K562 (cell line): Measurements from ENCODE around the gene SYMPK. TPM values are rescaled to one million over a fixed set of nuclear protein-coding genes. Genes with fewer than 3 reads are reported as not detected.

ENCODE experiments used
- BRCA1 ChIP-seq, 2 experiments: fragments of 450-650 bp in 1 of 2; sonication (generic) in 1 of 2; formaldehyde crosslinking in 1 of 2; IDR thresholded peaks; 2 replicates each; pipeline versions ENCODE4 v1.5.0 to v1.6.1; 2017 to 2020; ENCODE audit warnings: mild to moderate bottlenecking in 1 of 2, missing genetic modification reagents in 1 of 2
- CBFB ChIP-seq: sonication (generic); formaldehyde crosslinking; IDR thresholded peaks from 2 replicates; pipeline ENCODE4 v1.4.0; 2020; ENCODE audit warnings: mild to moderate bottlenecking, missing genetic modification reagents
- E2F3 ChIP-seq: fragments of 250-450 bp; sonication (Bioruptor Pico); IDR thresholded peaks from 2 replicates; pipeline ENCODE4 v1.4.0; 2020; ENCODE audit warnings: mild to moderate bottlenecking
- FOXM1 ChIP-seq, 2 experiments: fragments of 450-650 bp in 1 of 2; sonication (generic) in 1 of 2; formaldehyde crosslinking in 1 of 2; IDR thresholded peaks; 2 replicates each; pipeline versions ENCODE4 v1.6.1 to v1.9.0; 2017 to 2022; ENCODE audit warnings: low read depth in 2 of 2, mild to moderate bottlenecking in 2 of 2, missing genetic modification reagents in 1 of 2, moderate library complexity in 1 of 2
- MAFG ChIP-seq: fragments of 450-650 bp; conservative IDR thresholded peaks from 2 replicates; pipeline ENCODE4 v1.6.1; 2016; ENCODE audit warnings: missing genetic modification characterization, missing compliant biosample characterization
- MCM5 ChIP-seq: fragments of 450-650 bp; IDR thresholded peaks from 2 replicates; pipeline ENCODE4 v1.6.1; 2016; ENCODE audit warnings: low read depth
- NEUROD1 ChIP-seq: fragments of 150-350 bp; IDR thresholded peaks from 2 replicates; pipeline ENCODE4 v1.6.1; 2014; ENCODE audit warnings: borderline replicate concordance, low read length, low read depth; ENCODE audit not compliant: partially characterized antibody
- NFYB ChIP-seq: IDR thresholded peaks from 2 replicates; pipeline ENCODE4 v1.6.1; 2011; ENCODE audit warnings: mild to moderate bottlenecking, moderate library complexity; ENCODE audit not compliant: insufficient read length; ENCODE audit errors: extremely low read depth
- SPI1 ChIP-seq: IDR thresholded peaks from 2 replicates; pipeline ENCODE4 v1.6.1; 2011; ENCODE audit warnings: low read depth, low read length, control low read depth, borderline replicate concordance
- SRSF3 ChIP-seq: fragments of 200-400 bp; formaldehyde crosslinking; IDR thresholded peaks from 2 replicates; pipeline ENCODE4 v1.6.1; 2016; ENCODE audit warnings: mild to moderate bottlenecking, low read length, moderate library complexity; ENCODE audit not compliant: insufficient read depth
- TBP ChIP-seq: optimal IDR thresholded peaks from 2 replicates; pipeline ENCODE3; 2011; ENCODE audit warnings: low read depth, low read length, improper control_type of control experiment
- TEAD4 ChIP-seq, 2 experiments: sonication (generic) in 1 of 2; formaldehyde crosslinking in 1 of 2; IDR thresholded peaks; 2 replicates each; pipeline versions ENCODE4 v1.6.1 to v1.8.0; 2012 to 2022; ENCODE audit warnings: borderline replicate concordance in 1 of 2, inconsistent platforms in 1 of 2, low read length in 1 of 2, mild to moderate bottlenecking in 1 of 2, missing genetic modification reagents in 1 of 2
- U2AF1 ChIP-seq: fragments of 200-400 bp; formaldehyde crosslinking; optimal IDR thresholded peaks from 2 replicates; pipeline ENCODE3; 2017; ENCODE audit warnings: mild to moderate bottlenecking, low read depth, low read length, moderate library complexity
- VEZF1 ChIP-seq: fragments of 200-800 bp; sonication (Bioruptor generic); IDR thresholded peaks from 2 replicates; pipeline ENCODE4 v1.6.1; 2017; ENCODE audit warnings: missing genetic modification characterization, missing compliant biosample characterization
- ZNF449 ChIP-seq: fragments of 250-450 bp; sonication (Bioruptor Pico); IDR thresholded peaks from 2 replicates; pipeline ENCODE4 v1.8.0; 2022; ENCODE audit warnings: moderate library complexity, mild to moderate bottlenecking, inconsistent platforms
- ZNF551 ChIP-seq: fragments of 250-450 bp; sonication (Bioruptor Pico); IDR thresholded peaks from 2 replicates; pipeline ENCODE4 v1.5.0; 2021; ENCODE audit warnings: mild to moderate bottlenecking, moderate library complexity
- ZNF77 ChIP-seq: fragments of 250-450 bp; sonication (Bioruptor Pico); IDR thresholded peaks from 2 replicates; pipeline ENCODE4 v1.5.0; 2020
- polyA plus RNA-seq, 8 experiments: library from polyadenylated mRNA; depleted of rRNA in 4 of 8; stranded (reverse) in 5 of 8; unstranded in 3 of 8; fragments of >200 nt; fragmentation: Nextera tagmentation in 2 of 8; fragmentation: Illumina TruSeq in 1 of 8; extraction: Ambion mirVana in 2 of 8; extraction: Trizol in 1 of 8; gene quantifications; 2 replicates each; pipeline versions ENCODE4 v1.2.1 to v1.2.3, GENCODE V29; 2011 to 2014; ENCODE audit warnings: inconsistent platforms in 1 of 8, missing spikeins in 1 of 8
- total RNA-seq, 7 experiments: library from RNA; depleted of rRNA in 6 of 7; stranded (reverse); fragments of >200 nt in 6 of 7; fragmentation: Illumina TruSeq in 2 of 7; extraction: Trizol in 2 of 7; gene quantifications; 2 replicates each; pipeline versions ENCODE4 v1.2.1 to v1.2.3, GENCODE V29; 2011 to 2021; ENCODE audit warnings: low replicate concordance in 1 of 7
- TF ChIP-seq, protein P1 (sequence below): fragments of 200-800 bp; sonication (Bioruptor generic); IDR thresholded peaks from 2 replicates; pipeline ENCODE4 v1.6.1; 2016; ENCODE audit warnings: missing genetic modification characterization, missing compliant biosample characterization

Gene SYMPK
- total and polyA plus RNA-seq, 9 of the 15 experiments (the other 6 are each of a cell fraction or from before 2014, with no cell fraction given) = 0.73 to 95.5 (median 58.4) TPM

GRCh38 chr19:45902651-45903625 is 40.0 kb upstream of the SYMPK start (continued):
- TF ChIP-seq, protein P1, sequence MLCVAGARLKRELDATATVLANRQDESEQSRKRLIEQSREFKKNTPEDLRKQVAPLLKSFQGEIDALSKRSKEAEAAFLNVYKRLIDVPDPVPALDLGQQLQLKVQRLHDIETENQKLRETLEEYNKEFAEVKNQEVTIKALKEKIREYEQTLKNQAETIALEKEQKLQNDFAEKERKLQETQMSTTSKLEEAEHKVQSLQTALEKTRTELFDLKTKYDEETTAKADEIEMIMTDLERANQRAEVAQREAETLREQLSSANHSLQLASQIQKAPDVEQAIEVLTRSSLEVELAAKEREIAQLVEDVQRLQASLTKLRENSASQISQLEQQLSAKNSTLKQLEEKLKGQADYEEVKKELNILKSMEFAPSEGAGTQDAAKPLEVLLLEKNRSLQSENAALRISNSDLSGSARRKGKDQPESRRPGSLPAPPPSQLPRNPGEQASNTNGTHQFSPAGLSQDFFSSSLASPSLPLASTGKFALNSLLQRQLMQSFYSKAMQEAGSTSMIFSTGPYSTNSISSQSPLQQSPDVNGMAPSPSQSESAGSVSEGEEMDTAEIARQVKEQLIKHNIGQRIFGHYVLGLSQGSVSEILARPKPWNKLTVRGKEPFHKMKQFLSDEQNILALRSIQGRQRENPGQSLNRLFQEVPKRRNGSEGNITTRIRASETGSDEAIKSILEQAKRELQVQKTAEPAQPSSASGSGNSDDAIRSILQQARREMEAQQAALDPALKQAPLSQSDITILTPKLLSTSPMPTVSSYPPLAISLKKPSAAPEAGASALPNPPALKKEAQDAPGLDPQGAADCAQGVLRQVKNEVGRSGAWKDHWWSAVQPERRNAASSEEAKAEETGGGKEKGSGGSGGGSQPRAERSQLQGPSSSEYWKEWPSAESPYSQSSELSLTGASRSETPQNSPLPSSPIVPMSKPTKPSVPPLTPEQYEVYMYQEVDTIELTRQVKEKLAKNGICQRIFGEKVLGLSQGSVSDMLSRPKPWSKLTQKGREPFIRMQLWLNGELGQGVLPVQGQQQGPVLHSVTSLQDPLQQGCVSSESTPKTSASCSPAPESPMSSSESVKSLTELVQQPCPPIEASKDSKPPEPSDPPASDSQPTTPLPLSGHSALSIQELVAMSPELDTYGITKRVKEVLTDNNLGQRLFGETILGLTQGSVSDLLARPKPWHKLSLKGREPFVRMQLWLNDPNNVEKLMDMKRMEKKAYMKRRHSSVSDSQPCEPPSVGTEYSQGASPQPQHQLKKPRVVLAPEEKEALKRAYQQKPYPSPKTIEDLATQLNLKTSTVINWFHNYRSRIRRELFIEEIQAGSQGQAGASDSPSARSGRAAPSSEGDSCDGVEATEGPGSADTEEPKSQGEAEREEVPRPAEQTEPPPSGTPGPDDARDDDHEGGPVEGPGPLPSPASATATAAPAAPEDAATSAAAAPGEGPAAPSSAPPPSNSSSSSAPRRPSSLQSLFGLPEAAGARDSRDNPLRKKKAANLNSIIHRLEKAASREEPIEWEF (CRISPR knock-in tag) = no peak
- TF ChIP-seq MAFG (tag) = no peak
- no peak for TF ChIP-seq NFYB
- TF ChIP-seq FOXM1 (IDR thresholded peaks at IDR 0.05; ENCODE audit: low read depth) = no peak
- no peak for TF ChIP-seq FOXM1 (CRISPR knock-in tag; IDR thresholded peaks at IDR 0.05; ENCODE audit: low read depth)
- no peak for TF ChIP-seq SPI1
- no peak for TF ChIP-seq CBFB (CRISPR knock-in tag)
- 0 out of 2 replicates have a peak, but pooled peaks have one; percentile 14 for TF ChIP-seq TEAD4 (IDR thresholded peaks at IDR 0.05; ENCODE audit: low read length)
- no peak for TF ChIP-seq TEAD4 (CRISPR knock-in tag; IDR thresholded peaks at IDR 0.05; ENCODE audit: borderline replicate concordance)
- no peak for TF ChIP-seq BRCA1 (IDR thresholded peaks at IDR 0.05)
- TF ChIP-seq BRCA1 (CRISPR knock-in tag; IDR thresholded peaks at IDR 0.05) = no peak
- TF ChIP-seq VEZF1 (CRISPR knock-in tag) = peak; percentile 97
- no peak for TF ChIP-seq ZNF77
- no peak for TF ChIP-seq MCM5
- no peak for TF ChIP-seq ZNF449
- no peak for TF ChIP-seq U2AF1
- TF ChIP-seq ZNF551 (CRISPR knock-in tag) = no peak
- TF ChIP-seq SRSF3 = no peak
- peak; percentile 77; the same call in 1 of the 2 replicates for TF ChIP-seq E2F3
- peak; percentile 34 for TF ChIP-seq NEUROD1
- TF ChIP-seq TBP = peak; percentile 63
